Karpas-422 (cell line): ENCODE data around the gene FAM20C. TPM values are rescaled to one million over a fixed set of nuclear protein-coding genes. Genes with fewer than 3 reads are reported as not detected.

ENCODE experiments used
- DNase-seq: peaks from one replicate; pipeline ENCODE4 v3.0.0-alpha.2; 2015
- H2AFZ ChIP-seq: fragments of 200-600 bp; sonication (generic); 2 replicates; pipeline ENCODE4 v1.6.1; 2014; ENCODE audit warnings: antibody characterized with exemption, low read length, mixed read lengths
- H3K27ac ChIP-seq: fragments of 200-600 bp; sonication (generic); 2 replicates; pipeline ENCODE4 v1.5.1; 2014; ENCODE audit warnings: mild to moderate bottlenecking, low read length, moderate library complexity
- H3K27me3 ChIP-seq: fragments of 200-600 bp; sonication (generic); 2 replicates; pipeline ENCODE4 v1.6.1; 2014; ENCODE audit warnings: low read length, mixed read lengths
- H3K36me3 ChIP-seq: fragments of 200-600 bp; sonication (generic); 2 replicates; pipeline ENCODE4 v1.6.1; 2014; ENCODE audit warnings: low read length, mixed read lengths; ENCODE audit not compliant: insufficient read depth
- H3K4me1 ChIP-seq: fragments of 200-600 bp; sonication (generic); 2 replicates; pipeline ENCODE4 v1.6.1; 2014; ENCODE audit warnings: mild to moderate bottlenecking, low read length, mixed read lengths
- H3K4me2 ChIP-seq: fragments of 200-600 bp; sonication (generic); 2 replicates; pipeline ENCODE4 v1.6.1; 2014; ENCODE audit warnings: low read length, low read depth, mild to moderate bottlenecking; ENCODE audit not compliant: poor library complexity, severe bottlenecking
- H3K4me3 ChIP-seq: fragments of 200-600 bp; sonication (generic); 2 replicates; pipeline ENCODE4 v1.5.1; 2014; ENCODE audit warnings: mild to moderate bottlenecking, antibody characterized with exemption, low read length, mixed read lengths
- H3K79me2 ChIP-seq: fragments of 200-600 bp; sonication (generic); 2 replicates; pipeline ENCODE4 v1.6.1; 2014; ENCODE audit warnings: mild to moderate bottlenecking, low read length, mixed read lengths
- H3K9ac ChIP-seq: fragments of 200-600 bp; sonication (generic); 2 replicates; pipeline ENCODE4 v1.6.0; 2014; ENCODE audit warnings: low read length
- H3K9me2 ChIP-seq: fragments of 200-600 bp; sonication (generic), shearing (Covaris generic); replicated peaks from 2 replicates; pipeline ENCODE4 v1.6.0; 2014; ENCODE audit warnings: mild to moderate bottlenecking, low read length, moderate library complexity; ENCODE audit not compliant: insufficient read depth
- H3K9me3 ChIP-seq: fragments of 300-700, 200-600 bp; sonication (generic); 2 replicates; pipeline ENCODE4 v1.6.1; 2014; ENCODE audit warnings: low read length, mixed read lengths
- H4K20me1 ChIP-seq: fragments of 200-600 bp; sonication (generic); 2 replicates; pipeline ENCODE4 v1.6.1; 2014; ENCODE audit warnings: mild to moderate bottlenecking, antibody characterized with exemption, low read length, low read depth; ENCODE audit not compliant: insufficient read depth
- total RNA-seq: library from RNA; depleted of rRNA; stranded (reverse); fragments of >200 nt; shearing (Covaris generic); gene quantifications from 2 replicates; pipeline ENCODE4 v1.2.3, GENCODE V29; 2014; ENCODE audit warnings: low replicate concordance

Gene FAM20C
- total RNA-seq, 1 experiment from 2014 or later, result not detected

DNA sequence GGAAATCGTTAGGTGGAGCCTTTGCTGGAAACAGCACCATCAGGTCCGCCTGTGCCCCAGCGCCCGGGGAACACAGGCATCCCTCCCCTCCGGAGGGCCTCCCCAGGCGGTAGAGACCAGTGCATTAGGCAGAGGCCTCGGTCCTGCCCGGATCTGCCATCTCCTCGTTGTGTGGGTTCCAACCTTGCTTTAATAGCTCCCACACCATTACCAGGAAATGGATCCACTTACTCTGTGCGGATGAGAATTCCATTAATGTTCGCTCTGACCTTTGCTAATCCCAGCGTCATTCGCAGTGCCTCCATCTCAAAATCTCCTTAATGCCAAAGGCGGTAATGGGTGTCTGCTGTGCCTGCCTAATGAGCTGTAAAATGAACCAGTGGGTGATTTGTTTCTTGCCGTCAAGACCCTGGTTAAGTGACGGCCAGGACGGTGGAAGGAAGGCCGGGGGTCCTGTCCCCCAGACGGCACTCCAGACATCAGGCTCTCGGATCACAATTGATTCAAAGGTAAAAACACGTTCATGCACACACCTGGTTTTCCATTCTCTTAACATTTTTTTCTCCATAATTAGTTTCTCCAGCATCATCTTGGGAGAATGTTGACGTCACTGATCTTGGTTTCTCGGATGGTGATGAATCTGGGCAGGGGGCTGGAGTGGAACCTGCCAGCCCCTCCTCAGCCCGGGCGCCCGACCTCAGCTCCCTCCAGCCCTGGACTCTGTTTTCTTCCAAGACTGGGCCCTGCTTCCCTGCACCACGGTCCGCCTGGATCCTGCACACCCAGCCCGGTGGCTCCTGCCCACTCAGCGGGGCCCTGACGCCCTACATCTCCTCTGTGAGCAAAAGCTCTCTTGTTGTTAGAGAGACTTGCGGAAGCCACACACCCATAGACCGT, 22.8 kb upstream of the FAM20C start:
- H3K9me3 ChIP-seq, result no peaks in the 10 kb centered on the region
- H3K27ac ChIP-seq, result no peak overlapping the region
- no peaks in the 10 kb centered on the region for H3K27me3 ChIP-seq
- H3K79me2 ChIP-seq, result no peaks in the 10 kb centered on the region
- H2AFZ ChIP-seq, result no peak overlapping the region
- H4K20me1 ChIP-seq, result no peaks in the 10 kb centered on the region
- H3K4me1 ChIP-seq, result no peaks in the 10 kb centered on the region
- no peak overlapping the region for H3K9ac ChIP-seq
- no peak overlapping the region for H3K4me3 ChIP-seq
- DNase-seq, result no peak
- H3K9me2 ChIP-seq, result no peaks in the 10 kb centered on the region
- no peak overlapping the region for H3K4me2 ChIP-seq
- H3K36me3 ChIP-seq, result no peaks in the 10 kb centered on the region

DNA sequence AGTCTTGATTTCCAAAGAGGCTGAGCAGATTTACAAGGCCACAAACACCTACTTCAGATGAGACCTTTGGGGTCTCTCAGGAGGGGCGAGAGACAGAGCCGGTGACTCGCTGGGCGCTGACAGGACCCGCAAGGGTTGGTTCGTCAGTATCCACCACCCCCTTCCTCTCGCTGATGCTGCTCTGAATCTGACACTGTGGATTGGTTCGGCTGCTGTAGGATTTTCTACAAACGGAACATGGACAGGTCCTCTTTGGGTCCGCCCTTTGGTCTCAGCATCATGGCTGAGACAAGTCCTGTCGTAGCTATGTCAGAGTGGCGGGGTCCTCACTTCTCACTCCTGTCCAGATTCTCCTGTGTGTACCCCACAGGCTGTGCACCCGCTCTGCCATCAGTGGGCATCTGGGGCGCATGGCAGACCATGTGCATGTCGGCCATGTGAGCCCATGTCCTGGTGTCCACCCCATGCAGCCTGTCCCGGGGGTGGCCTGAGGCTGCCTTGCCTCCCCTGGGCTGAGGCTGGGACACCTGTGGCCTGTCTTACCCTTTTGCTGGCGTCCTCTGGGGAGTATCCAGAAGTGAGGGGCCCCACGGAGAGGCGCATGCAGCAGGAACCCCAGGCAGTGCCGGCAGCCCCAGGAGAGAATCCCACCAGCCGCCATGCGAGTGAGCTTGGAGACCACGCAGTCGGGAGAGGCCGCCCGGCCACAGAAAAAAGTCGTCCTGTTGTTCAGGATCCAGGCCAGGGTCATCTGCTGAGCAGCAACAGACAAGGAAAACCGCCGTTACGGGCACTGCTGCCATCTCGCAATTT, 21.6 kb upstream of the FAM20C start:
- H4K20me1 ChIP-seq, result no peaks in the 10 kb centered on the region
- no peak for DNase-seq
- H3K4me3 ChIP-seq, result no peak overlapping the region
- no peaks in the 10 kb centered on the region for H3K27me3 ChIP-seq
- H3K9me2 ChIP-seq, result no peaks in the 10 kb centered on the region
- no peaks in the 10 kb centered on the region for H3K9me3 ChIP-seq
- H3K36me3 ChIP-seq, result no peaks in the 10 kb centered on the region
- no peak overlapping the region for H3K27ac ChIP-seq
- H3K4me2 ChIP-seq, result no peak overlapping the region
- no peaks in the 10 kb centered on the region for H3K79me2 ChIP-seq
- no peak overlapping the region for H3K9ac ChIP-seq
- no peaks in the 10 kb centered on the region for H3K4me1 ChIP-seq
- no peak overlapping the region for H2AFZ ChIP-seq

DNA sequence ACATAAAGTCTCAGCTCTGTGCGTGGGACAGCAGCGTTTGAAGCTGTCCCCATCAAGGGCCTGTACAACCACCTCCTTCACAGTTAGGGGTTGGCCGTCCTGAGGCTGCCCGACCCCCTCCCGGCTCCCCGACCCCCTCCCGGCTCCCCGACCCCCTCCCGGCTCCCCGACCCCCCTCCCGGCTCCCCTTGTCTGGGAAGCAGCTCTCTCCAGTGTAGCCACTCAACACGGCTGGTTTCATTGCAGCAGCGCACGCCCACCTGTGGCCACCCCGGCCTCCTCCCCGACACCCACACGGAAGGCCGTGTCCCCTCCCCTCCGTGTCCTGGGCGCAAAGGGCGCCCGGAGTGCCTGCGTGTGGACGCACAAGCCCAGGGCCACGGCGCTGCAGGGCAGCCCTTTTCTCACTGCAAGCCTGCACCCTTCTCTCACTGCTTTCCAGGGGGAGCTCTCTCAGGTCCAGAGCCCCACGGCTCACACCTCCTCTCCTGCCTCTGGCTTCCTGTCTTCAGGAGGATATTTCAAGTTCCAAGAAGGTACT, 20.9 kb upstream of the FAM20C start:
- Histone ChIP-seq H3K4me2 (no peak overlapping the region), H3K79me2 (no peaks in the 10 kb centered on the region), H4K20me1 (no peaks in the 10 kb centered on the region), H3K9me3 (no peaks in the 10 kb centered on the region), H3K27me3 (no peaks in the 10 kb centered on the region), H3K9ac (no peak overlapping the region), H2AFZ (no peak overlapping the region), H3K4me3 (no peak overlapping the region), H3K27ac (no peak overlapping the region), H3K4me1 (no peaks in the 10 kb centered on the region), H3K9me2 (no peaks in the 10 kb centered on the region), H3K36me3 (no peaks in the 10 kb centered on the region)
- no peak for DNase-seq

DNA sequence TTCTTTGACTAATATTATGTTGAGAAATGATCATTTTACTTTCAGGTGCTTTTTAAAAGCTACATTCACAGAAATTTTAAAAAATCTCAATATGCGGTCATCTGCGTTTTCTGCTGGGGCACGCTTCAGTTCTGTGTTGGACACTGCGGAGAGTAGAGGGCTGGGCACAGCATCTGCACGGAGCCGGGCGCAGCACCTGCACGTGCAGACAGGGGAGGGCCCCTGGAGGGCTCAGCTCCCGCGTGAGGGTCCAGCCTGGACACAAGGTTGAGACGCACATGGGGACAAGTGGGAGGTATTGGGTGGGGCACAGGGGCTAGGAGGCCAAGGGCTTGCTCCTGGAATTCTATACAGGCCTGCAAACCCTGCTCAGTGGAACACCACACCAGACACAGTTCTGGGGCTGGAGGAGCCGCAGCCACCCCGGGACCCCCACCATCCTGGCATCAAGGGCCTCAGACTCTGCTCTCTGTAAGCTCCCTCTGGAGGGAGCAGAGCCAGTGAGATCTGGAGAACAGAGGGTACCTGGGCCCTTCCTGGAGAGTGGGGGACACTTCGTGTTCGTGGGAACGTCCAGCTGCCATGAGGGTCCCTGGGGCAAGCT, 20.4 kb upstream of the FAM20C start:
- H3K9me3 ChIP-seq, result no peaks in the 10 kb centered on the region
- H3K4me2 ChIP-seq, result no peak overlapping the region
- no peaks in the 10 kb centered on the region for H3K27me3 ChIP-seq
- no peaks in the 10 kb centered on the region for H3K36me3 ChIP-seq
- no peak for DNase-seq
- no peak overlapping the region for H3K9ac ChIP-seq
- H3K79me2 ChIP-seq, result no peaks in the 10 kb centered on the region
- no peak overlapping the region for H2AFZ ChIP-seq
- H3K27ac ChIP-seq, result no peak overlapping the region
- no peaks in the 10 kb centered on the region for H3K4me1 ChIP-seq
- H4K20me1 ChIP-seq, result no peaks in the 10 kb centered on the region
- no peaks in the 10 kb centered on the region for H3K9me2 ChIP-seq
- no peak overlapping the region for H3K4me3 ChIP-seq

DNA sequence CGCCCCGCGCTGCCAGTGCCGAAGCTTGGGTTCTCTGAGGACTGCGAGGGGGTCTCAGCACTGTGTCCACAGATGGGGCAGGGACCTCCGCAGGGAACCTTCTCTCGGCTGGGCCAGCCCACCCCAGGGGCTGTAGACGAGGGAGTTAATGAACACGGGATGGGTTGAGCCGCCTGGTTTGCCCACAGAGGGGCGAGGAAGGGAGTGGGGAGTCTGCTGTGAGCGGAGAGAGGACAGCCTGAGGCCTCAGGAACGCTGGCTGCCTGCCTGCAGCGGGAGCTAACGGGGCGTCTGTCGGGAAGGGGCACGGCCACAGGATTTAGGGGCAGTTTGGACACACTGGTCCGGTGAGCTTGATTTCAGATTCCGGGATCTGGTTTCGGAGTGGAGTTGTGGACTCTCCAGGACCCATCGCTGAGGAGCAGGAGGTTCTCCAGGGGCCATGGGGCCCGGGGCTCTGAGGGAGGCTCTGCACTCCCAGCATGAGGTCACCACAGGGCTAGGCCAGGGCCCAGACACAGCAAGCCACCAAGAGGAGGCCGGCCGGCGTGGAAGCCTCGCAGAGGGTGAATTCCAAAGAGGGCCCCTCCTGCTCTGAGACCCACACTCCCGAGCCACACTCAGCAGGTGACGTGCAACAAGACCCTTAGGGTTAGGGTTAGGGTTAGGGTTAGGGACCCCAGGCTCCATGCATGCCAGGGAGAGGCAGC, 19.0 kb upstream of the FAM20C start:
- Histone ChIP-seq H3K9me2 (no peaks in the 10 kb centered on the region), H3K4me3 (no peak overlapping the region), H3K9ac (no peak overlapping the region), H3K27me3 (no peaks in the 10 kb centered on the region), H3K27ac (no peak overlapping the region), H3K9me3 (no peaks in the 10 kb centered on the region), H3K36me3 (no peaks in the 10 kb centered on the region), H3K4me2 (no peak overlapping the region), H3K4me1 (no peaks in the 10 kb centered on the region), H3K79me2 (no peaks in the 10 kb centered on the region), H4K20me1 (no peaks in the 10 kb centered on the region), H2AFZ (no peak overlapping the region)
- no peak for DNase-seq

DNA sequence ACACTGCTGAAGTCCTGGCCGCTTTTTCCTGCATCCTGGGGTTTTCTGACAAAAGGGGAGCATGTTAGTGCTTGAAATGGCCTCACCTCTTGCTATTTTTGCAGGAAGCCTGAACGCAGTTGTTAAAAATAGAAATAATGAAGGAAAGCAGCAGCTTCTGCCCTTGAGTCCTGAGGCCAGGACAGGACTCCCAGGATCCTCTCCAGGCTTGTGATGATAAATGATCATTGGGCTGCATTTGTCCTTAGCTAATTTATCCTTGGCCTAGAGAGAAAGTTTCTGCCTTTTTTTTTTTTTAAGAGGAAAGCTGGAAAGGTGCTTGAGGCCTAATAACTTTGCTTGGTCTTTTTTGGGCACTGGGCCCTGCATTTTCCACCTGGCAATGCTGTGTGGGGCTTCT, 17.7 kb upstream of the FAM20C start:
- H3K36me3 ChIP-seq, result no peaks in the 10 kb centered on the region

DNA sequence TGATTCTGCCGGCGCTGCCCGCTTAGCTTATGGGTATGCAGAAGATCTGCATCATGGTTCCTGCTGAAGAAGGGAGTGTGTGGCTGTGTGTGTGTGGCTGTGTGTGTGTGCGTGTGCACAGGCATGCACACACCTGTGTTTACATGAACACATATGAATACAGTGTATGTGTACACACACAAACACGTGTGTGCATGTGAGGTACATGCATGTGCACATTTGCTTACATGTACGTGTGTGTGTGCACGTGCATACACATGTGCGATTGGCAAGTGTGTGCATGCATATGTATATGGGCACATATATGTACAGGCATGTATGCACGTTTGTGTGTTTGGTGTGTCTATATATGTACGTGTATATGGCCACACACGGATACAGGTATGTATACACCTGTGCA, 16.4 kb upstream of the FAM20C start:
- no peaks in the 10 kb centered on the region for H3K27me3 ChIP-seq
- H4K20me1 ChIP-seq, result no peaks in the 10 kb centered on the region
- H3K36me3 ChIP-seq, result no peaks in the 10 kb centered on the region
- no peaks in the 10 kb centered on the region for H3K79me2 ChIP-seq
- no peaks in the 10 kb centered on the region for H3K9me3 ChIP-seq
- H3K9me2 ChIP-seq, result no peaks in the 10 kb centered on the region
- H3K4me2 ChIP-seq, result no peak overlapping the region
- H3K27ac ChIP-seq, result no peak overlapping the region
- no peak overlapping the region for H3K9ac ChIP-seq
- no peaks in the 10 kb centered on the region for H3K4me1 ChIP-seq
- no peak for DNase-seq
- no peak overlapping the region for H3K4me3 ChIP-seq
- no peak overlapping the region for H2AFZ ChIP-seq

More for the DNA sequence above, 17.7 kb upstream of the FAM20C start:
- Histone ChIP-seq H3K9ac (no peak overlapping the region), H3K4me2 (no peak overlapping the region), H3K9me2 (no peaks in the 10 kb centered on the region), H3K4me1 (no peaks in the 10 kb centered on the region), H3K27ac (no peak overlapping the region), H3K9me3 (no peaks in the 10 kb centered on the region), H4K20me1 (no peaks in the 10 kb centered on the region), H3K4me3 (no peak overlapping the region), H2AFZ (no peak overlapping the region), H3K79me2 (no peaks in the 10 kb centered on the region), H3K27me3 (no peaks in the 10 kb centered on the region)
- no peak for DNase-seq
